Loucy (cell line): ENCODE measurements around the gene SMC3.

ENCODE experiments used
- H2AFZ ChIP-seq: fragments of 200-600 bp; sonication (generic); 2 replicates; pipeline ENCODE4 v1.6.0; 2016; ENCODE audit warnings: antibody characterized with exemption, mild to moderate bottlenecking, low read length, moderate library complexity
- H3F3A ChIP-seq: fragments of 200-600 bp; 2 replicates; pipeline ENCODE4 v1.6.0; 2016; ENCODE audit warnings: antibody characterized with exemption, low read depth, mild to moderate bottlenecking
- H3K27me3 ChIP-seq: fragments of 200-600 bp; sonication (generic); 2 replicates; pipeline ENCODE4 v1.6.1; 2014; ENCODE audit warnings: low read length, mild to moderate bottlenecking; ENCODE audit not compliant: insufficient read depth, poor library complexity, severe bottlenecking
- H3K36me3 ChIP-seq: fragments of 200-600 bp; sonication (generic); 2 replicates; pipeline ENCODE4 v1.6.1; 2016; ENCODE audit warnings: low read length; ENCODE audit not compliant: insufficient read depth
- H3K4me1 ChIP-seq: fragments of 200-600 bp; sonication (generic); 2 replicates; pipeline ENCODE4 v1.5.1; 2014; ENCODE audit warnings: low read length, mild to moderate bottlenecking; ENCODE audit not compliant: insufficient read depth, poor library complexity, severe bottlenecking
- H3K4me2 ChIP-seq: fragments of 200-600 bp; sonication (generic); 2 replicates; pipeline ENCODE4 v1.6.0; 2014; ENCODE audit warnings: antibody characterized with exemption, low read length, low read depth, mild to moderate bottlenecking; ENCODE audit not compliant: poor library complexity, severe bottlenecking
- H3K4me3 ChIP-seq: fragments of 200-600 bp; sonication (generic); 2 replicates; pipeline ENCODE4 v1.5.1; 2014; ENCODE audit warnings: low read length, mild to moderate bottlenecking, mixed read lengths; ENCODE audit not compliant: poor library complexity, severe bottlenecking
- H3K79me2 ChIP-seq: fragments of 200-600 bp; sonication (generic); 2 replicates; pipeline ENCODE4 v1.6.1; 2014; ENCODE audit warnings: low read length; ENCODE audit not compliant: insufficient read depth
- H3K9ac ChIP-seq: fragments of 200-600 bp; sonication (generic); 2 replicates; pipeline ENCODE4 v1.6.0; 2014; ENCODE audit warnings: mild to moderate bottlenecking, low read depth, low read length, moderate library complexity; ENCODE audit not compliant: poor library complexity, severe bottlenecking
- H3K9me2 ChIP-seq: fragments of 200-600 bp; sonication (generic); replicated peaks from 2 replicates; pipeline ENCODE4 v1.6.1; 2016; ENCODE audit warnings: low read depth, low read length, mixed read lengths
- H3K9me3 ChIP-seq: fragments of 200-600 bp; sonication (generic); 2 replicates; pipeline ENCODE4 v1.6.1; 2014; ENCODE audit warnings: mild to moderate bottlenecking, antibody characterized with exemption, low read length, low read depth; ENCODE audit not compliant: insufficient read depth
- H4K20me1 ChIP-seq: fragments of 200-600 bp; sonication (generic); 2 replicates; pipeline ENCODE4 v1.6.0; 2014; ENCODE audit warnings: antibody characterized with exemption, low read length, mild to moderate bottlenecking; ENCODE audit not compliant: insufficient read depth, poor library complexity, severe bottlenecking
- EZH2phosphoT487 ChIP-seq: fragments of 200-600 bp; IDR thresholded peaks from 2 replicates; pipeline ENCODE4 v1.6.1; 2018; ENCODE audit warnings: antibody characterized with exemption, mild to moderate bottlenecking, moderate library complexity, borderline replicate concordance
- TF ChIP-seq, protein P1 (sequence below): fragments of 200-600 bp; sonication (generic); conservative IDR thresholded peaks from 2 replicates; pipeline ENCODE4 v1.5.1; 2014; ENCODE audit warnings: mild to moderate bottlenecking, antibody characterized with exemption, low read length

The SMC3 gene

DNA sequence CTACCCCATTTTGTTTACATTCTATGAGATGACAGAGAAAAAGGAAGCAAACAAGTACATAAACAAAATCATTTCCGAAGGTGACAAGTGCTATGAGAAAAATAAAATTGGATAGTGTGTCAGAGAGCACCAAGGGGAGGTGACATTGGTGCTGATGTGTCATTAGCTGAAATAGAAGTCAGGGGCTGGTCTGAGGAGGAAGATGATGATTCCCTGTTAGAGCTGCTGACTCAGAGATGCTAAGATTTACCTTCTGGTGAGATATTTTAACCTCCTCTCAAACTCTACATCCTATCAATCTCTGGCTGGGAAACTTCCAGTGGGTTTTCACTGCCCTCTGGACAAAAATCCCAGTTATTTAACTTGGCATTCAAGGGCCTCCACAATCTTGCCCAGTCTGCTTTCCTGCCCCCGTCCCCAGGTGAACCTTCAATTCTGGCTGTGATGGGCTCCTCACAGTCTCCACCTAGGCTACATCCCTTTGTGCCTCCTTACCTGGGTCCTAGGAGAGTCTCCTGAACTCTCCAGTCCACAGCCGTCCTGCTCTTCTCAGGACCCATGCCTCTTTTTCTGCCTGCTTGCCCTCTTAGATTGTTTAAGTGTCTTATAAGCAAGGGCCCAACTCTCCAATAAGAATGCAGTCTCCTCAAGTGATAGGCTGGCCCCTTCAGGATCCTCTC lies 43.2 kb upstream of the SMC3 start:
- no peaks in the 10 kb centered on the region for H3K36me3 ChIP-seq
- H3K27me3 ChIP-seq, result no peaks in the 10 kb centered on the region
- H3K9ac ChIP-seq, result no peak overlapping the region
- no peaks in the 10 kb centered on the region for H3F3A ChIP-seq
- no peak overlapping the region for H3K4me3 ChIP-seq
- peaks cover 8% of the 10 kb centered on the region for H3K4me1 ChIP-seq
- H3K9me3 ChIP-seq, result no peaks in the 10 kb centered on the region
- no peak overlapping the region for H2AFZ ChIP-seq
- TF ChIP-seq, protein P1, sequence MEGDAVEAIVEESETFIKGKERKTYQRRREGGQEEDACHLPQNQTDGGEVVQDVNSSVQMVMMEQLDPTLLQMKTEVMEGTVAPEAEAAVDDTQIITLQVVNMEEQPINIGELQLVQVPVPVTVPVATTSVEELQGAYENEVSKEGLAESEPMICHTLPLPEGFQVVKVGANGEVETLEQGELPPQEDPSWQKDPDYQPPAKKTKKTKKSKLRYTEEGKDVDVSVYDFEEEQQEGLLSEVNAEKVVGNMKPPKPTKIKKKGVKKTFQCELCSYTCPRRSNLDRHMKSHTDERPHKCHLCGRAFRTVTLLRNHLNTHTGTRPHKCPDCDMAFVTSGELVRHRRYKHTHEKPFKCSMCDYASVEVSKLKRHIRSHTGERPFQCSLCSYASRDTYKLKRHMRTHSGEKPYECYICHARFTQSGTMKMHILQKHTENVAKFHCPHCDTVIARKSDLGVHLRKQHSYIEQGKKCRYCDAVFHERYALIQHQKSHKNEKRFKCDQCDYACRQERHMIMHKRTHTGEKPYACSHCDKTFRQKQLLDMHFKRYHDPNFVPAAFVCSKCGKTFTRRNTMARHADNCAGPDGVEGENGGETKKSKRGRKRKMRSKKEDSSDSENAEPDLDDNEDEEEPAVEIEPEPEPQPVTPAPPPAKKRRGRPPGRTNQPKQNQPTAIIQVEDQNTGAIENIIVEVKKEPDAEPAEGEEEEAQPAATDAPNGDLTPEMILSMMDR, result no peak
- no peak for TF ChIP-seq EZH2phosphoT487
- H4K20me1 ChIP-seq, result no peaks in the 10 kb centered on the region
- no peak overlapping the region for H3K4me2 ChIP-seq
- no peaks in the 10 kb centered on the region for H3K79me2 ChIP-seq
- no peaks in the 10 kb centered on the region for H3K9me2 ChIP-seq

DNA sequence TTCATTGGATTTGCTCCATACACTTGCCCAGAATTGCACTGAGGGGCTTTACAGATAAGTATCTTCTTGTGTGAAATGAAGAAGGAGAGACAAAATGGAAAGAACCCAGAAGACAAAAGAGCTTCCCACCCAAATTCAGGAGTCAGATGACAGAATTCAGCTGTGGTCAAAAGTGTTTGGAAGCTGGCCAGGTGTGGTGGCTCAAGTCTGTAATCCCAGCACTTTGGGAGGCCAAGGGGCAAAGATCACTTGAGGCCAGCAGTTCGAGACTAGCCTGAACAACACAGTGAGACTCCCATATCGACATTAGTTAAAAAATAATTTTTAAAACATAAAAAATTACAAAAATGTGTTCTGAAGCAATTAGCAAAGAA lies 42.6 kb upstream of the SMC3 start:
- no peak overlapping the region for H3K4me3 ChIP-seq
- TF ChIP-seq, protein P1, result no peak
- no peak for TF ChIP-seq EZH2phosphoT487
- no peak overlapping the region for H3K9ac ChIP-seq
- no peaks in the 10 kb centered on the region for H3K79me2 ChIP-seq
- H4K20me1 ChIP-seq, result no peaks in the 10 kb centered on the region
- no peaks in the 10 kb centered on the region for H3K36me3 ChIP-seq
- H3K4me1 ChIP-seq, result peaks cover 8% of the 10 kb centered on the region
- no peaks in the 10 kb centered on the region for H3K9me3 ChIP-seq
- no peak overlapping the region for H3K4me2 ChIP-seq
- no peaks in the 10 kb centered on the region for H3K9me2 ChIP-seq
- H3K27me3 ChIP-seq, result no peaks in the 10 kb centered on the region
- H3F3A ChIP-seq, result no peaks in the 10 kb centered on the region
- no peak overlapping the region for H2AFZ ChIP-seq

DNA sequence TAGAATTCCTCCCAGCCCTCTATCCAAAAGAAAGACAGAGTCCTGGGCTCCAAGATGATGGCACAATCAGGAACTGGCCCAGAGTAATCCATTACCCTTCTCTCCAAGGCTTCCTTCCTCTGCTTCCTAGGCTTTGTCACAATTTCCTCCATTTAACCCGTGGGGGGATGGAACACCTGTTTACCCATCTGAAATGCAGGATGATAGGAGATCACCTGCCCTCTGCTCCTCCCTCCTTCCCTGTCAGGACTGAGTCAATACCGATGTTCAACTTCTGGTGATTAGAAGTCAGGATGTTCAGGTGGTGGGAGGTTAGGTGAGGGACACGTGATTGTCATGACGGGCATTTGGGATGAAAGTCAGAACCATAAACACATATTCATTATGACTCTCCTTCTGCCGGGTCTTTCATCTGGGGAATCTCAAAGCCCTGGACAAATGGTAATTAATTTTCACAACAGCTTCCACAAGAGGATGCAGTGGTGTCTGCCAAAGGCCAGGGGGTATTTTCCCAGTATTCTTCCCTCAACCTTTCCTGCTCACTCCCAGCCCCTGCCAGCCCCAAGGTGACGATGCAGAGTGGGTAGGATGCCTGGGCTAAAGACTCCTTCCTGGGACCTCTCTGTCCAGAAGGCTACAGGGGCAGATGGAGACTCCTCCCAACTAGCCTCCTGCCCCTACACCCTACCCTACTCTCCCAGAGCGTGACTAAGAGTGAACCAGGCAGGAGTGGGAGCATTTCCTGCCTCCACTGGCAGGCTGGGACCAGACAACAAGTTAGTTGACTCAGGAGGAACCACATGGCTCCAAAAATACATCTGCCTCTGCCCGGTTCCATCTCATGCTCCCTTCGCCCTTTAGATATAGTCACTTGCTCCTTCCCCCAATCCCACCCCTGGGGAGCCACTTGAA lies 41.9 kb upstream of the SMC3 start:
- H3K4me2 ChIP-seq, result no peak overlapping the region
- no peaks in the 10 kb centered on the region for H3K9me2 ChIP-seq
- H2AFZ ChIP-seq, result no peak overlapping the region
- TF ChIP-seq, protein P1, result no peak
- no peak for TF ChIP-seq EZH2phosphoT487
- peaks cover 8% of the 10 kb centered on the region for H3K4me1 ChIP-seq
- H3K9ac ChIP-seq, result no peak overlapping the region
- H3F3A ChIP-seq, result no peaks in the 10 kb centered on the region
- H3K79me2 ChIP-seq, result no peaks in the 10 kb centered on the region
- no peak overlapping the region for H3K4me3 ChIP-seq
- no peaks in the 10 kb centered on the region for H3K27me3 ChIP-seq
- H3K9me3 ChIP-seq, result no peaks in the 10 kb centered on the region
- H4K20me1 ChIP-seq, result no peaks in the 10 kb centered on the region
- no peaks in the 10 kb centered on the region for H3K36me3 ChIP-seq
